ENCODE results near the gene SMAD3. TPM values are rescaled to one million over a fixed set of nuclear protein-coding genes. Genes with fewer than 3 reads are reported as not detected.

Gene SMAD3
- total RNA-seq, 2 experiments from 2014 or later = 41.2 to 77.8 TPM

GRCh38 chr15:67083135-67083762 lies 17.8 kb downstream of the SMAD3 start:
- Histone ChIP-seq H3K4me2 (ENCODE audit: low read length) (peak overlapping the region; percentile 86), H4K20me1 (ENCODE audit: insufficient read depth, low read length) (no peaks in the 10 kb centered on the region), H3K4me3 (ENCODE audit: low read depth, low read length, poor library complexity, severe bottlenecking) (peak overlapping the region; percentile 54), H2AFZ (ENCODE audit: low read length) (no peak overlapping the region), H3K4me1 (ENCODE audit: insufficient read depth, low read length, poor library complexity, severe bottlenecking) (peaks cover 97% of the 10 kb centered on the region), H3K9me3 (ENCODE audit: low read length) (no peaks in the 10 kb centered on the region), H3K27ac (ENCODE audit: low read depth, low read length, poor library complexity, severe bottlenecking) (peak overlapping the region; percentile 99), H3K36me3 (ENCODE audit: insufficient read depth, low read length) (peaks cover 29% of the 10 kb centered on the region), H3K79me2 (ENCODE audit: insufficient read depth, low read depth, low read length) (peaks cover 86% of the 10 kb centered on the region), H3K9me2 (ENCODE audit: insufficient read depth, low read length) (no peaks in the 10 kb centered on the region)
- DNase-seq (ENCODE audit: low spot score) = peak; percentile 62
- intact Hi-C loops (cut with micrococcal nuclease; ENCODE audit: unreplicated experiment) = loop anchor here (5.0 to 10.0 kb wide), 4 partner anchors 49 to 699 kb away; partner anchors contain the start of genes AAGAB, IQCH and SMAD6
- CTCF ChIA-PET (ENCODE audit: unreplicated experiment) = no interaction called here
- TF ChIP-seq CTCF (conservative IDR thresholded peaks at IDR 0.05; ENCODE audit: low read length) (no peak), EZH2phosphoT487 (IDR thresholded peaks at IDR 0.05; ENCODE audit: borderline replicate concordance, low read depth, low read length) (no peak)
- no TSS peak for BruUV-seq (replicated peaks)
- POLR2A ChIA-PET = interaction anchor here (0.6 to 12.4 kb wide), 13 partner anchors 11 to 829 kb away, joined by 3 to 80 read pairs (median 6); no protein-coding TSS in a partner anchor

- POLR2A ChIA-PET = interaction anchor here (0.5 to 12.4 kb wide), 7 partner anchors 10 to 770 kb away, joined by 3 to 80 read pairs (median 6); no protein-coding TSS in a partner anchor
These were observed 19.2 kb downstream of the SMAD3 start for GRCh38 chr15:67084561-67084960.

More at GRCh38 chr15:67084561-67084960, 19.2 kb downstream of the SMAD3 start:
- TF ChIP-seq CTCF (conservative IDR thresholded peaks at IDR 0.05; ENCODE audit: low read length) (no peak), EZH2phosphoT487 (IDR thresholded peaks at IDR 0.05; ENCODE audit: borderline replicate concordance, low read depth, low read length) (no peak)
- Histone ChIP-seq H3K36me3 (ENCODE audit: insufficient read depth, low read length) (peaks cover 21% of the 10 kb centered on the region), H4K20me1 (ENCODE audit: insufficient read depth, low read length) (no peaks in the 10 kb centered on the region), H3K79me2 (ENCODE audit: insufficient read depth, low read depth, low read length) (peaks cover 84% of the 10 kb centered on the region), H3K9me2 (ENCODE audit: insufficient read depth, low read length) (no peaks in the 10 kb centered on the region), H2AFZ (ENCODE audit: low read length) (no peak overlapping the region), H3K4me2 (ENCODE audit: low read length) (peak overlapping the region; percentile 79), H3K4me1 (ENCODE audit: insufficient read depth, low read length, poor library complexity, severe bottlenecking) (peaks cover 93% of the 10 kb centered on the region), H3K9me3 (ENCODE audit: low read length) (no peaks in the 10 kb centered on the region), H3K27ac (ENCODE audit: low read depth, low read length, poor library complexity, severe bottlenecking) (peak overlapping the region; percentile 99), H3K4me3 (ENCODE audit: low read depth, low read length, poor library complexity, severe bottlenecking) (peak overlapping the region; percentile 54)
- BruUV-seq (replicated peaks) = no TSS peak
- CTCF ChIA-PET (ENCODE audit: unreplicated experiment) = no interaction called here
- DNase-seq (ENCODE audit: low spot score) = no peak
- intact Hi-C loops (cut with micrococcal nuclease; ENCODE audit: unreplicated experiment) = loop anchor here (5.0 to 10.0 kb wide), 4 partner anchors 48 to 698 kb away; partner anchors contain the start of genes AAGAB, IQCH and SMAD6
